Trophoblast cell (in vitro differentiated cells and primary cell): ENCODE data around the gene ACSL5.
"Not testable (repeated sequence)": the region's sequence is repeated elsewhere in the genome, so short reads cannot be mapped to it uniquely, and the experiment has no call there.

Experiments
- DNase-seq, 2 donors: peaks; one replicate each; pipeline ENCODE4 v3.0.0-alpha.2; 2016
- H2AFZ ChIP-seq: 2 replicates; pipeline ENCODE4 v1.6.1; 2013; ENCODE audit warnings: low read length, moderate library complexity, mild to moderate bottlenecking; ENCODE audit not compliant: insufficient read depth, poor library complexity
- H2AK5ac ChIP-seq: 2 replicates; pipeline ENCODE4 v1.6.1; 2013; ENCODE audit warnings: mild to moderate bottlenecking, low read length
- H2BK120ac ChIP-seq: 2 replicates; pipeline ENCODE4 v1.6.1; 2013; ENCODE audit warnings: low read length, mild to moderate bottlenecking, moderate library complexity; ENCODE audit not compliant: insufficient read depth, poor library complexity
- H2BK12ac ChIP-seq: 2 replicates; pipeline ENCODE4 v1.6.1; 2013; ENCODE audit warnings: mild to moderate bottlenecking, low read length, moderate library complexity
- H2BK5ac ChIP-seq: 2 replicates; pipeline ENCODE4 v1.6.1; 2013; ENCODE audit warnings: low read length, low read depth, moderate library complexity, mild to moderate bottlenecking; ENCODE audit not compliant: poor library complexity
- H3K14ac ChIP-seq: 2 replicates; pipeline ENCODE4 v1.6.1; 2013; ENCODE audit warnings: mild to moderate bottlenecking, low read length
- H3K18ac ChIP-seq: 2 replicates; pipeline ENCODE4 v1.6.1; 2013; ENCODE audit warnings: mild to moderate bottlenecking, low read length
- H3K23ac ChIP-seq: 2 replicates; pipeline ENCODE4 v1.6.1; 2013; ENCODE audit warnings: low read length
- H3K27ac ChIP-seq: 2 replicates; pipeline ENCODE4 v1.5.1; 2013; ENCODE audit warnings: low read depth, mild to moderate bottlenecking, inconsistent platforms, low read length, moderate library complexity
- H3K27me3 ChIP-seq: 2 replicates; pipeline ENCODE4 v1.6.1; 2013; ENCODE audit warnings: inconsistent platforms, mild to moderate bottlenecking, low read length, moderate library complexity; ENCODE audit not compliant: insufficient read depth
- H3K36me3 ChIP-seq, 2 experiments: 1 replicate in 1 of 2; 2 replicates in 1 of 2; pipeline ENCODE4 v1.6.1; 2013; ENCODE audit warnings: low read length in 2 of 2, mild to moderate bottlenecking in 2 of 2, moderate library complexity in 1 of 2; ENCODE audit not compliant: insufficient read depth in 2 of 2, control insufficient read depth in 1 of 2
- H3K4ac ChIP-seq: 2 replicates; pipeline ENCODE4 v1.6.1; 2013; ENCODE audit warnings: low read depth, mild to moderate bottlenecking, low read length, moderate library complexity
- H3K4me1 ChIP-seq, 2 experiments: 1 replicate in 1 of 2; 2 replicates in 1 of 2; pipeline ENCODE4 v1.6.1; 2013; ENCODE audit warnings: low read length in 2 of 2, mild to moderate bottlenecking in 2 of 2, moderate library complexity in 1 of 2; ENCODE audit not compliant: insufficient read depth in 2 of 2, control insufficient read depth in 1 of 2
- H3K4me2 ChIP-seq: 2 replicates; pipeline ENCODE4 v1.6.1; 2013; ENCODE audit warnings: inconsistent platforms, mild to moderate bottlenecking, low read length, moderate library complexity
- H3K4me3 ChIP-seq: 2 replicates; pipeline ENCODE4 v1.5.1; 2013; ENCODE audit warnings: mild to moderate bottlenecking, low read depth, low read length, inconsistent platforms
- H3K79me1 ChIP-seq: one replicate; pipeline ENCODE4 v1.6.1; 2013; ENCODE audit warnings: low read length
- H3K79me2 ChIP-seq: 2 replicates; pipeline ENCODE4 v1.6.1; 2013; ENCODE audit warnings: low read length, mild to moderate bottlenecking; ENCODE audit not compliant: control insufficient read depth, insufficient read depth, poor library complexity
- H3K9ac ChIP-seq: 2 replicates; pipeline ENCODE4 v1.6.1; 2013; ENCODE audit warnings: mild to moderate bottlenecking, low read length
- H3K9me3 ChIP-seq: 2 replicates; pipeline ENCODE4 v1.6.1; 2013; ENCODE audit warnings: low read depth, mild to moderate bottlenecking, control low read depth, inconsistent platforms, low read length; ENCODE audit not compliant: insufficient read depth
- H4K12ac ChIP-seq: 2 replicates; pipeline ENCODE4 v1.6.1; 2013; ENCODE audit warnings: low read depth, mild to moderate bottlenecking, low read length, moderate library complexity
- H4K8ac ChIP-seq: 2 replicates; pipeline ENCODE4 v1.6.1; 2013; ENCODE audit warnings: low read depth, mild to moderate bottlenecking, low read length, moderate library complexity
- H4K91ac ChIP-seq: one replicate; pipeline ENCODE4 v1.6.1; 2013; ENCODE audit warnings: low read depth, mild to moderate bottlenecking, low read length, moderate library complexity
- WGBS: extraction: QIAGEN DNeasy Blood & Tissue Kit; methylation state at CpG from one replicate; pipeline ENCODE4 v1.1.7; 2013; ENCODE audit warnings: missing lambda C conversion rate; ENCODE audit not compliant: insufficient read length, insufficient coverage; ENCODE audit errors: extremely low coverage; 5-methylcytosine and 5-hydroxymethylcytosine counted together

ACSL5 gene

DNA sequence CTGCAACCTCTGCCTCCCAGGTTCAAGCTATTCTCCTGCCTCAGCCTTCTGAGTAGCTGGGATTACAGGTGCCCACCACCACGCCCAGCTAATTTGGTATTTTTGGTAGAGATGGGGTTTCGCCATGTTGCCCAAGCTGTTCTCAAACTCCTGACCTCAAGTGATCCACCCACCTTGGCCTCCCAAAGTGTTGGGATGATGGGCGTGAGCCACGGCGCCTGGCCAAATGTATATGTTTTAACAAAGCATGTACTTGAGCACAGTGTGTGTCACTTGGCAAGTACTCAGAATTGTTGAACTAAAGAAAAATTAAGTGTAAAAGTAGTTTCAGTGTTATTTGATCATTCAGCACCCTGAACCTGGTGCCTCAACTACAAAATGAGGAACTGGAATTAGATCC is 90.2 kb downstream of the ACSL5 start:
- DNase-seq, H3K4me1 ChIP-seq, H2AFZ ChIP-seq, H2BK120ac ChIP-seq, H4K12ac ChIP-seq, H2BK5ac ChIP-seq, H3K79me1 ChIP-seq, H3K4me3 ChIP-seq, H3K36me3 ChIP-seq, H3K79me2 ChIP-seq, H3K27ac ChIP-seq, H4K91ac ChIP-seq, H3K14ac ChIP-seq, H3K4me2 ChIP-seq, H3K9me3 ChIP-seq, H2BK12ac ChIP-seq, H3K9ac ChIP-seq, H4K8ac ChIP-seq, H3K27me3 ChIP-seq, H2AK5ac ChIP-seq, H3K18ac ChIP-seq, H3K4ac ChIP-seq, H3K23ac ChIP-seq: not testable (repeated sequence)
- WGBS = no CpG with 5 or more reads among the region's 5 CpGs

DNA sequence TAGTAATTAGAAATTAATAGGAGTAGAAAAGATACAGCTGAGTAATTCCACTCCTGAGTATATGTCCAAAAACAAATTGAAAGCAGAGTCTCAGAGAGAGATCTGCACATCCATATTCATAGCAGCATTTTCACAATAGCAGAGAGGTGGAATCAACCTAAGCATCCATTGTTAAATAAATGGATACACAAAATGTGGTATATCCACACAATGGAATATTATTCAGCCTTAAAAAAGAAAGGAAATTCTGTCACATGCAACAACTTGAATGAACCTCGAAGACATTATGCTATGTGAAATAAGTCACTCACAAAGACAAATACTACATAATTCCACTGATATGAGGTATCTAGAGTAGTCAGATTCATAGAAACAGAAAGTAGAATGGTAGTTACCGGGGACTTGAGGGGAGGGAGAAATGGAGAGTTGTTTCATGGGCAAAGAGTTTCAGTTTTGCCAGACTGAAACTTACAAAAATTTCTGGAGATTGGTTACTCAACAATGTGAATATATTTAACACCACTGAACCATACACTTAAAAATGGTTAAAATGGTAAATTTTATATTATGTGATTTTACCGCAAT is 91.5 kb downstream of the ACSL5 start:
- no peak overlapping the region for H3K18ac ChIP-seq
- H3K27me3 ChIP-seq = no peaks in the 10 kb centered on the region
- no peak overlapping the region for H3K4me3 ChIP-seq
- H3K79me2 ChIP-seq = no peaks in the 10 kb centered on the region
- H4K91ac ChIP-seq = no peak overlapping the region
- no peak overlapping the region for H2BK12ac ChIP-seq
- no peak overlapping the region for H4K12ac ChIP-seq
- no peaks in the 10 kb centered on the region for H3K79me1 ChIP-seq
- no peak for DNase-seq
- H2AK5ac ChIP-seq = no peak overlapping the region
- no peaks in the 10 kb centered on the region for H3K4me1 ChIP-seq
- no peak overlapping the region for H2BK120ac ChIP-seq
- H2BK5ac ChIP-seq = no peak overlapping the region
- WGBS = no CpG with 5 or more reads among the region's 3 CpGs
- no peak overlapping the region for H2AFZ ChIP-seq
- H3K9ac ChIP-seq = no peak overlapping the region
- H3K4ac ChIP-seq = no peak overlapping the region
- H3K27ac ChIP-seq = no peak overlapping the region
- no peak overlapping the region for H3K4me2 ChIP-seq
- peaks cover 2 to 4% of the 10 kb centered on the region in 2 experiments for H3K36me3 ChIP-seq
- H3K23ac ChIP-seq = no peak overlapping the region
- no peak overlapping the region for H3K14ac ChIP-seq
- no peak overlapping the region for H4K8ac ChIP-seq
- no peaks in the 10 kb centered on the region for H3K9me3 ChIP-seq

DNA sequence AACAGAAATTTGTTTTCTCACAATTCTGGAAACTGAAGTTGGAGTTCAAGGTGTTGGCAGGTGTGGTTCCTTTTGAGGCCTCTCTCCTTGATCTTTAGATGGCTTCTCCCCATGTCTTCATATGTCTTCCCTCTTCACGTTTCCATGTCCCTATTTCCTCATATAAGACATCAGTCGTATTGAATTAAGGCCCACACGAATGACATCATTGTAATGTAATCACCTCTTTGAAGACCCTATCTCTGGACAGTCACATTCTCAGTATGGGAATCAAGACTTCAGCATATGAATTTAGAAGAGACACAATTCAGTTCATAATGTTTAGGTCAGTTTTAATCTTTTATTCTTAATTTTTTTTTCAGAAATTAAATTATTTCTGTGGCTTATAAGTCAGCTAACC is 92.9 kb downstream of the ACSL5 start:
- H3K4me1 ChIP-seq = no peaks in the 10 kb centered on the region
- no peak overlapping the region for H2BK5ac ChIP-seq
- no peak overlapping the region for H3K18ac ChIP-seq
- H3K27me3 ChIP-seq = no peaks in the 10 kb centered on the region
- no peak overlapping the region for H4K91ac ChIP-seq
- no peak overlapping the region for H3K27ac ChIP-seq
- no peak overlapping the region for H3K23ac ChIP-seq
- H4K12ac ChIP-seq = no peak overlapping the region
- H3K14ac ChIP-seq = no peak overlapping the region
- H3K9me3 ChIP-seq = no peaks in the 10 kb centered on the region
- no peak overlapping the region for H4K8ac ChIP-seq
- no peaks in the 10 kb centered on the region for H3K36me3 ChIP-seq
- no peaks in the 10 kb centered on the region for H3K79me2 ChIP-seq
- no peak overlapping the region for H2BK12ac ChIP-seq
- H2AFZ ChIP-seq = no peak overlapping the region
- WGBS = no CpG with 5 or more reads among the region's 3 CpGs
- H3K79me1 ChIP-seq = no peaks in the 10 kb centered on the region
- H2BK120ac ChIP-seq = no peak overlapping the region
- no peak overlapping the region for H3K9ac ChIP-seq
- no peak overlapping the region for H2AK5ac ChIP-seq
- DNase-seq = no peak
- H3K4ac ChIP-seq = no peak overlapping the region
- H3K4me3 ChIP-seq = no peak overlapping the region
- H3K4me2 ChIP-seq = no peak overlapping the region

DNA sequence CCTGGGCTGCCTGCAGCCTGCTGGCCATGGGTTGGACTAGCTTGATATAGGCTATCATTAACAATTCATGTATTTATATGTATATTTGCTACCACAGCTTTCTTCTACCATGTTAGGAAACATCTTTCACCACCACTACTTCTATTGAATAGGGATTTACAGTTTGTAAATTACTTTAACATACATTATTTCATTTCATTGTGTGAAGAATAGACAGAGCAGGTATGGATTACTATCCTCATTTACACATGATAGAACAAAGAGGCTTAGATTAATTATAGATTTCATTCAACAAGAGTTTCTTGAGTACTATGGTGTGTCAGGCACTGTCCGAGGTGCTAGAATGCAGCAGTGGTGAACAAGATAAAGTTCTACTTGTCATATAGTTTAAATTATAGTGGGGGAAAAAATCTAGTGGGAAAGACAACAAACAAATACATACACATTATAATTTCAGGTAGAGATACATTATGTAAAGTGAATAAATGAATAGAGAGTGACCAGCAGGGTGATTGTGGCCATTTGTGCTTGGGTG is 93.7 kb downstream of the ACSL5 start:
- no peak overlapping the region for H2AFZ ChIP-seq
- no peaks in the 10 kb centered on the region for H3K79me2 ChIP-seq
- no peak overlapping the region for H2BK120ac ChIP-seq
- no peak overlapping the region for H2BK5ac ChIP-seq
- no peak overlapping the region for H3K4me3 ChIP-seq
- no peak overlapping the region for H3K23ac ChIP-seq
- H3K14ac ChIP-seq = no peak overlapping the region
- no peak overlapping the region for H4K8ac ChIP-seq
- no CpG with 5 or more reads among the region's 1 CpG for WGBS
- no peak overlapping the region for H3K18ac ChIP-seq
- DNase-seq = no peak
- H4K12ac ChIP-seq = no peak overlapping the region
- H4K91ac ChIP-seq = no peak overlapping the region
- no peaks in the 10 kb centered on the region for H3K27me3 ChIP-seq
- H3K27ac ChIP-seq = no peak overlapping the region
- H2AK5ac ChIP-seq = no peak overlapping the region
- H3K4me1 ChIP-seq = no peaks in the 10 kb centered on the region
- H3K4me2 ChIP-seq = no peak overlapping the region
- no peaks in the 10 kb centered on the region for H3K36me3 ChIP-seq
- H3K9ac ChIP-seq = no peak overlapping the region
- no peak overlapping the region for H3K4ac ChIP-seq
- H2BK12ac ChIP-seq = no peak overlapping the region
- H3K9me3 ChIP-seq = no peaks in the 10 kb centered on the region
- H3K79me1 ChIP-seq = no peaks in the 10 kb centered on the region
